Gastroesophageal sphincter (tissue), 3 donors: ENCODE results near the gene CCDC197.

Experiments
- POLR2A ChIP-seq, 2 donors: fragments of 450-650 bp; IDR thresholded peaks; one replicate each; pipeline ENCODE4 v1.6.1; 2017; ENCODE audit warnings: antibody characterized with exemption in 2 of 2, mild to moderate bottlenecking in 2 of 2, moderate library complexity in 1 of 2
- POLR2AphosphoS5 ChIP-seq: sonication (generic); formaldehyde crosslinking; IDR thresholded peaks from one replicate; pipeline ENCODE4 v1.6.1; 2017; ENCODE audit warnings: antibody characterized with exemption
- TF ChIP-seq, protein P1 (sequence below), 4 experiments: fragments of 200-600 bp in 2 of 4; fragments of 450-650 bp in 2 of 4; sonication (generic) in 1 of 4; IDR thresholded peaks; one replicate each; pipeline ENCODE4 v1.5.1; 2017 to 2019; ENCODE audit warnings: antibody characterized with exemption in 4 of 4, mild to moderate bottlenecking in 2 of 4, moderate library complexity in 2 of 4

DNA sequence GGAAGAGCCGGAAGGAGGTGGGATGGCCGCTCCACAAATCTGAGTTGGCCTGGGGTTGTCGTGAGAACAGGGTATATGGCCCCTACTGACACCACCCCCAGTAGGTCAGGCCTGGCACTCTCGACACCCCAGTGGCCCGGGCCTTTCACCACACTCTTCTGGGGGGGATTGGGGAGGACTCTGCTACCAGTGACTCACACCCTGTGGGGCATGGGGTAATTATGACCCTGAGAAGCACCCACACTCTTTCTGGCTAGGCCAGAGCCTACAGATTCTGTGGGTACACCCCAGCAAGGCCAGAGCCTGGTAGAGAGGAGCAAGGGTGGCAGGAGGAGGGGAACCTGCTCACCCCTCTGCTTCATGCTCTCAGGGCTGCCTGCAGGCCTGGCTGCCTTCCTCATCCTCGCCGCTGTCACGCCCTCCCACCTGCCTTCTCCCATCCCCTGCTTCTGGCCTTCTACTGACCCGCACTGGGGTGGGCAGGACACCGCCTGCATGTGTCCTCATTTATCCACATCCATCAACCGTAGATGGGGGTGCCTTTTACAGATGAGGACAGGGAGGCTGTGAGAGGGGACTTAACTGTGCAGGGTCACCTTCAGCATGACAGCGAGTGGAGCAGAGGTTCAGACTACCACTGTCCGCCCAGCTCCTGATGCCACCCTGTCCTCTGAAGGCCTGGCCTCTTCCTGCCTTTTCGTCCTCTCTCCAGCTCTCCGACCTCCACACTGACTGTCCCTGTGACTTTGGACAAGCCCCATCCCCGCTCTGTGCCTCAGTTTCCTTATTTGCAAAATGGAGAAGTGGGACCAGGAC lies 39.1 kb upstream of the CCDC197 start:
- no peak for TF ChIP-seq POLR2AphosphoS5
- TF ChIP-seq, protein P1, sequence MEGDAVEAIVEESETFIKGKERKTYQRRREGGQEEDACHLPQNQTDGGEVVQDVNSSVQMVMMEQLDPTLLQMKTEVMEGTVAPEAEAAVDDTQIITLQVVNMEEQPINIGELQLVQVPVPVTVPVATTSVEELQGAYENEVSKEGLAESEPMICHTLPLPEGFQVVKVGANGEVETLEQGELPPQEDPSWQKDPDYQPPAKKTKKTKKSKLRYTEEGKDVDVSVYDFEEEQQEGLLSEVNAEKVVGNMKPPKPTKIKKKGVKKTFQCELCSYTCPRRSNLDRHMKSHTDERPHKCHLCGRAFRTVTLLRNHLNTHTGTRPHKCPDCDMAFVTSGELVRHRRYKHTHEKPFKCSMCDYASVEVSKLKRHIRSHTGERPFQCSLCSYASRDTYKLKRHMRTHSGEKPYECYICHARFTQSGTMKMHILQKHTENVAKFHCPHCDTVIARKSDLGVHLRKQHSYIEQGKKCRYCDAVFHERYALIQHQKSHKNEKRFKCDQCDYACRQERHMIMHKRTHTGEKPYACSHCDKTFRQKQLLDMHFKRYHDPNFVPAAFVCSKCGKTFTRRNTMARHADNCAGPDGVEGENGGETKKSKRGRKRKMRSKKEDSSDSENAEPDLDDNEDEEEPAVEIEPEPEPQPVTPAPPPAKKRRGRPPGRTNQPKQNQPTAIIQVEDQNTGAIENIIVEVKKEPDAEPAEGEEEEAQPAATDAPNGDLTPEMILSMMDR (IDR thresholded peaks at IDR 0.05): no peak
- TF ChIP-seq POLR2A (IDR thresholded peaks at IDR 0.05): no peak
